GM18505 (cell line): ENCODE measurements around the gene DNER.

Source experiments
- ATAC-seq: cut with Tn5 transposase; IDR thresholded peaks from one replicate; pipeline ENCODE4 v1.9.1; 2021; ENCODE audit not compliant: unreplicated experiment
- POLR2A ChIP-seq: IDR thresholded peaks from 4 replicates; pipeline ENCODE4 v1.6.1; 2011; ENCODE audit warnings: borderline replicate concordance; ENCODE audit not compliant: insufficient read depth, insufficient read length; ENCODE audit errors: extremely low read depth

DNER gene

DNA sequence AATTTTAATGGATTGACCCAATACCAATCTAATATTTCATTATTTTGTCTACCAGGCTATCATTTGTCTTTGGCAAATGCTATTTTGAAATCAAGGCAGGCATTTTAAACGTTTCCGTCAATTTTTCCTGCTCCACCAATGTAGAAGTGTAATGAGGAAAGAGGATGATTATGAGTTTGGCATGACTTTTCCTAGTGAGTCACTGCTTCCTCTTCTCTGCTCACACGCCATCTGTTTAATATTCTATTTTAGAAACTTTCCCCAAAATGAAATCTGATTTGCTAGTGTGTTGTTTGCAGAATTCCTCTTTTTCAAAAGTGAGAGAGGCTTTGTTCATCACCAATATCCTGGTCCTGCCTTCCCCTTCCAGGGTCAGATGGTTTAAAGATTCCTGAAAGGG is 400.8 kb downstream of the DNER start:
- no peak for ATAC-seq
- no peak for TF ChIP-seq POLR2A
